HCT116 (cell line): Measurements from ENCODE around the gene LNPEP. TPM values are rescaled to one million over a fixed set of nuclear protein-coding genes. Genes with fewer than 3 reads are reported as not detected.

Source experiments
- ATAC-seq: fragments of 200-7000 bp; cut with Tn5 transposase; 2 replicates; pipeline ENCODE4 v1.9.1; 2020; ENCODE audit warnings: mild to moderate bottlenecking, moderate library complexity
- BruUV-seq: library from RNA; stranded (reverse); fragments of 400-500 nt; replicated peaks from 2 replicates; lab custom pipeline; 2021; lab: Mats Ljungman, UMichigan
- CTCF ChIA-PET: fragments of 300-600 bp; sonication (Branson Sonifier 250); formaldehyde crosslinking; loops from one replicate; lab custom pipeline; 2021; ENCODE audit warnings: antibody characterized with exemption; lab: Charles Lee
- POLR2A ChIA-PET: fragments of 300-600, 350-600 bp; sonication (Branson Sonifier 250); formaldehyde crosslinking; loops from one replicate; lab custom pipeline; 2021; ENCODE audit warnings: antibody characterized with exemption; lab: Charles Lee
- RAD21 ChIA-PET, 2 experiments: fragments of 300-600 bp; sonication (Branson Sonifier 250); formaldehyde crosslinking; loops; one replicate each; lab custom pipeline; 2023; ENCODE audit warnings: low total read pairs in 2 of 2; ENCODE audit not compliant: uncharacterized antibody in 2 of 2, unreplicated experiment in 2 of 2, low non-redundant PET in 1 of 2; lab: Charles Lee
- DNase-seq: peaks from one replicate; pipeline ENCODE4 v3.0.0-alpha.2; 2010; ENCODE audit warnings: low read depth, low spot score
- H2AFZ ChIP-seq: fragments of 200-600 bp; shearing (Covaris generic), sonication (generic); 2 replicates; pipeline ENCODE4 v1.6.1; 2017; ENCODE audit warnings: low read depth, mixed run types, mixed read lengths, antibody characterized with exemption, low read length; ENCODE audit not compliant: poor library complexity, severe bottlenecking
- H3K27ac ChIP-seq: 2 replicates; pipeline ENCODE4 v1.5.1; 2012; ENCODE audit warnings: low read depth, low read length
- H3K27me3 ChIP-seq: fragments of 200-600 bp; sonication (generic); 2 replicates; pipeline ENCODE4 v1.6.1; 2016; ENCODE audit warnings: mixed run types, low read length, mixed read lengths; ENCODE audit not compliant: insufficient read depth
- H3K36me3 ChIP-seq, 2 experiments: fragments of 200-500 bp in 1 of 2; fragments of 200-600 bp in 1 of 2; sonication (Bioruptor generic) in 1 of 2; sonication (generic) in 1 of 2; 2 replicates each; pipeline versions ENCODE4 v1.5.1 to v1.6.1; 2014 to 2016; ENCODE audit warnings: low read length in 2 of 2, inconsistent platforms in 1 of 2, mixed read lengths in 1 of 2, mixed run types in 1 of 2; ENCODE audit not compliant: insufficient read depth in 2 of 2, control insufficient read depth in 1 of 2
- H3K4me1 ChIP-seq, 2 experiments: fragments of 200-600 bp in 1 of 2; sonication (generic) in 1 of 2; 2 replicates each; pipeline versions ENCODE4 v1.5.1 to v1.6.1; 2012 to 2017; ENCODE audit warnings: low read length in 2 of 2, inconsistent platforms in 1 of 2, mild to moderate bottlenecking in 1 of 2, mixed read lengths in 1 of 2, mixed run types in 1 of 2, moderate library complexity in 1 of 2; ENCODE audit not compliant: insufficient read depth in 2 of 2, control insufficient read depth in 1 of 2
- H3K4me2 ChIP-seq: fragments of 200-600 bp; sonication (generic); 2 replicates; pipeline ENCODE4 v1.6.1; 2017; ENCODE audit warnings: mixed run types, low read length, mixed read lengths
- H3K4me3 ChIP-seq, 2 experiments: fragments of 200-600 bp in 1 of 2; sonication (generic) in 1 of 2; replicated peaks in 1 of 2; 2 replicates each; pipeline ENCODE4 v1.5.1; 2011 to 2016; ENCODE audit warnings: low read length in 2 of 2, control low read depth in 1 of 2, low read depth in 1 of 2, mild to moderate bottlenecking in 1 of 2, mixed read lengths in 1 of 2, mixed run types in 1 of 2
- H3K79me2 ChIP-seq: fragments of 200-600 bp; sonication (generic); 2 replicates; pipeline ENCODE4 v1.6.1; 2017; ENCODE audit warnings: mild to moderate bottlenecking, mixed run types, low read length, moderate library complexity, mixed read lengths; ENCODE audit not compliant: insufficient read depth
- H3K9ac ChIP-seq: fragments of 200-600 bp; sonication (generic); 2 replicates; pipeline ENCODE4 v1.6.1; 2016; ENCODE audit warnings: low read length, mixed read lengths
- H3K9me2 ChIP-seq: fragments of 200-600 bp; sonication (generic), shearing (Covaris generic); 2 replicates; pipeline ENCODE4 v1.6.1; 2017; ENCODE audit warnings: mixed run types, mild to moderate bottlenecking, moderate library complexity; ENCODE audit not compliant: insufficient read depth
- H3K9me3 ChIP-seq, 2 experiments: fragments of 200-500 bp in 1 of 2; fragments of 200-600 bp in 1 of 2; sonication (Bioruptor generic) in 1 of 2; sonication (generic) in 1 of 2; 2 replicates each; pipeline ENCODE4 v1.6.1; 2014 to 2017; ENCODE audit warnings: low read length in 2 of 2, mixed read lengths in 2 of 2, inconsistent platforms in 1 of 2, low read depth in 1 of 2, mild to moderate bottlenecking in 1 of 2, mixed run types in 1 of 2, moderate library complexity in 1 of 2; ENCODE audit not compliant: control insufficient read depth in 1 of 2, insufficient read depth in 1 of 2
- H4K20me1 ChIP-seq: fragments of 200-600 bp; sonication (generic), shearing (Covaris generic); 2 replicates; pipeline ENCODE4 v1.6.1; 2017; ENCODE audit warnings: mixed run types, mild to moderate bottlenecking, moderate library complexity; ENCODE audit not compliant: insufficient read depth
- CBX3 ChIP-seq: IDR thresholded peaks from 2 replicates; pipeline ENCODE4 v1.6.1; 2012; ENCODE audit warnings: low read depth
- EGR1 ChIP-seq: IDR thresholded peaks from 2 replicates; pipeline ENCODE4 v1.6.1; 2012; ENCODE audit warnings: low read depth
- EZH2 ChIP-seq: fragments of 200-600 bp; sonication (generic); IDR thresholded peaks from 2 replicates; pipeline ENCODE4 v1.6.1; 2017; ENCODE audit warnings: antibody characterized with exemption, mixed run types
- EZH2phosphoT487 ChIP-seq: fragments of 200-600 bp; IDR thresholded peaks from 2 replicates; pipeline ENCODE4 v1.6.1; 2018; ENCODE audit warnings: antibody characterized with exemption, borderline replicate concordance
- SRF ChIP-seq: IDR thresholded peaks from 2 replicates; pipeline ENCODE4 v1.6.1; 2012; ENCODE audit warnings: low read depth
- YY1 ChIP-seq: IDR thresholded peaks from 2 replicates; pipeline ENCODE4 v1.6.1; 2011; ENCODE audit warnings: low read length, low read depth, moderate library complexity, mild to moderate bottlenecking; ENCODE audit not compliant: insufficient replicate concordance; ENCODE audit errors: extremely low read depth
- intact Hi-C: fragments of 100-400 bp; cut with micrococcal nuclease; formaldehyde crosslinking; loops from 2 replicates; pipeline ENCODE4 v1.10.0; 2022
- total RNA-seq: library from RNA; stranded (reverse); gene quantifications from one replicate; pipeline ENCODE4 v1.2.1, GENCODE V29; 2021; ENCODE audit not compliant: unreplicated experiment
- TF ChIP-seq, protein P1 (sequence below): IDR thresholded peaks from 2 replicates; pipeline ENCODE4 v1.6.1; 2011; ENCODE audit warnings: mild to moderate bottlenecking, low read length, moderate library complexity; ENCODE audit not compliant: insufficient replicate concordance; ENCODE audit errors: extremely low read depth

Gene LNPEP
- total RNA-seq, 1 experiment from 2014 or later = 14.9 TPM

DNA sequence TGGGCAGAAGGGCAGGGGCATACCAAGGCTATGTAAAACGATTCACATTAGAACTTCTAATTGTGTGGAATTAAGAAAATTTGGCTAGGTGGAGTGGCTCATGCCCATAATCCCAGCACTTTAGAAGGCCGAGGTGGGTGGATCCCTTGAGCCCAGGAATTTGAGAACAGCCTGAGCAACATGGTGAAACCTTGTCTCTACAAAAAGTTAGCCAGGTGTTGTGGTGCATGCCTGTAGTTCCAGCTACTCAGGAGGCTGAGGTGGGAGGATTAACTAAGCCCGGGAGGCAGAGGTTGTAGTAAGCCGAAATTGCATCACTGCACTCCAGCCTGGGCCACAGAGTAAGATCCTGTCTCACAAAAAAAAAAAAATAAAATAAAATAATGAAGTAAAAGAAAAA is 141.4 kb downstream of the LNPEP start:
- ChIA-PET POLR2A (no interaction called here), CTCF (no interaction called here)
- Histone ChIP-seq H3K4me1 (no peaks in the 10 kb centered on the region), H3K36me3 (no peaks in the 10 kb centered on the region), H3K4me2 (no peak overlapping the region), H3K4me3 (no peak overlapping the region), H3K79me2 (no peaks in the 10 kb centered on the region), H3K9ac (no peak overlapping the region)
- intact Hi-C loops = no loop called here
- no peak for TF ChIP-seq SRF
- TF ChIP-seq, protein P1, sequence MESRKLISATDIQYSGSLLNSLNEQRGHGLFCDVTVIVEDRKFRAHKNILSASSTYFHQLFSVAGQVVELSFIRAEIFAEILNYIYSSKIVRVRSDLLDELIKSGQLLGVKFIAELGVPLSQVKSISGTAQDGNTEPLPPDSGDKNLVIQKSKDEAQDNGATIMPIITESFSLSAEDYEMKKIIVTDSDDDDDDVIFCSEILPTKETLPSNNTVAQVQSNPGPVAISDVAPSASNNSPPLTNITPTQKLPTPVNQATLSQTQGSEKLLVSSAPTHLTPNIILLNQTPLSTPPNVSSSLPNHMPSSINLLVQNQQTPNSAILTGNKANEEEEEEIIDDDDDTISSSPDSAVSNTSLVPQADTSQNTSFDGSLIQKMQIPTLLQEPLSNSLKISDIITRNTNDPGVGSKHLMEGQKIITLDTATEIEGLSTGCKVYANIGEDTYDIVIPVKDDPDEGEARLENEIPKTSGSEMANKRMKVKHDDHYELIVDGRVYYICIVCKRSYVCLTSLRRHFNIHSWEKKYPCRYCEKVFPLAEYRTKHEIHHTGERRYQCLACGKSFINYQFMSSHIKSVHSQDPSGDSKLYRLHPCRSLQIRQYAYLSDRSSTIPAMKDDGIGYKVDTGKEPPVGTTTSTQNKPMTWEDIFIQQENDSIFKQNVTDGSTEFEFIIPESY = no peak
- no peak for TF ChIP-seq EGR1
- TF ChIP-seq EZH2 = no peak
- no peak for TF ChIP-seq YY1
- TF ChIP-seq EZH2phosphoT487 = no peak
- TF ChIP-seq CBX3 = no peak
- TF ChIP-seq, all 23 proteins: peak for 0
- Histone ChIP-seq H3K9me3 (no peaks in the 10 kb centered on the region), H3K9me2 (no peaks in the 10 kb centered on the region), H2AFZ (no peak overlapping the region), H3K27ac (no peak overlapping the region), H4K20me1 (no peaks in the 10 kb centered on the region), H3K27me3 (no peaks in the 10 kb centered on the region)
- BruUV-seq = no TSS peak
- ATAC-seq (no peak), DNase-seq (no peak)
- RAD21 ChIA-PET = no interaction called here
